Fibroblast of skin of left biceps (primary cell): ENCODE measurements around the gene CCDC90B.
A peak's percentile ranks its signal among the peaks of the same experiment; 100 is the strongest.
"Not testable (repeated sequence)": the region's sequence is repeated elsewhere in the genome, so short reads cannot be mapped to it uniquely, and the experiment has no call there.

Experiments
- DNase-seq, 2 experiments: peaks; one replicate each; pipeline ENCODE4 v3.0.0-alpha.2; 2013; ENCODE audit warnings: low read depth in 2 of 2

CCDC90B gene

GRCh38 chr11:83287631-83288030 lies 1.5 kb upstream of the CCDC90B start:
- no peak for DNase-seq

- DNase-seq, result no peak
Observed at GRCh38 chr11:83285151-83285770, 906 bp downstream of the CCDC90B start.

- no peak for DNase-seq
Observed at GRCh38 chr11:83284501-83285150, 1.5 kb downstream of the CCDC90B start.

- DNase-seq, result no peak
Observed at GRCh38 chr11:83282084-83282716, 4.0 kb downstream of the CCDC90B start.

- no peak for DNase-seq
Observed at GRCh38 chr11:83280256-83280655, 5.9 kb downstream of the CCDC90B start.

- DNase-seq, result no peak
Observed at GRCh38 chr11:83278351-83278750, 7.8 kb downstream of the CCDC90B start.

- no peak for DNase-seq
Observed at GRCh38 chr11:83275888-83276641, 10.1 kb downstream of the CCDC90B start.

GRCh38 chr11:83272627-83273026 lies 13.5 kb downstream of the CCDC90B start:
- DNase-seq, result no peak

- DNase-seq, result not testable (repeated sequence)
Observed at GRCh38 chr11:83271734-83272133, 14.4 kb downstream of the CCDC90B start.

GRCh38 chr11:83269080-83269479 lies 17.1 kb downstream of the CCDC90B start:
- not testable (repeated sequence) for DNase-seq

- DNase-seq, result no peak
Observed at GRCh38 chr11:83265331-83265730, 20.8 kb downstream of the CCDC90B start.

GRCh38 chr11:83259559-83259958 lies 26.6 kb downstream of the CCDC90B start:
- DNase-seq, result no peak

- DNase-seq, result no peak
Observed at GRCh38 chr11:83257761-83258168, 28.4 kb downstream of the CCDC90B start.

GRCh38 chr11:83256602-83257340 lies 29.4 kb downstream of the CCDC90B start:
- DNase-seq, result no peak

- no peak for DNase-seq
Observed at GRCh38 chr11:83255366-83255765, 30.8 kb downstream of the CCDC90B start.

GRCh38 chr11:83252941-83253340 lies 33.2 kb downstream of the CCDC90B start:
- no peak for DNase-seq

GRCh38 chr11:83252266-83252665 lies 33.9 kb downstream of the CCDC90B start:
- no peak for DNase-seq

- peak in 1 of 2 experiments; percentile 10 for DNase-seq
Observed at GRCh38 chr11:83249972-83250593, 36.1 kb downstream of the CCDC90B start.

GRCh38 chr11:83249445-83249844 lies 36.7 kb downstream of the CCDC90B start:
- no peak for DNase-seq

GRCh38 chr11:83241291-83241946 lies 44.7 kb downstream of the CCDC90B start:
- DNase-seq, result peak; percentile 12 to 16

GRCh38 chr11:83238111-83238510 lies 48.1 kb downstream of the CCDC90B start:
- no peak for DNase-seq
